SK-N-SH (cell line): ENCODE results near the gene AGAP1. TPM values are rescaled to one million over a fixed set of nuclear protein-coding genes. Genes with fewer than 3 reads are reported as not detected.
A peak's percentile ranks its signal among the peaks of the same experiment; 100 is the strongest.

Experiments used
- CTCF ChIA-PET: fragments of 300-600, 350-600 bp; formaldehyde crosslinking; extraction: SDS; loops from one replicate; lab custom pipeline; 2021; lab: Yijun Ruan, JAX
- POLR2A ChIA-PET: fragments of 350-600 bp; sonication (Branson Sonifier 250); formaldehyde crosslinking; extraction: SDS; loops from one replicate; lab custom pipeline; 2020; ENCODE audit warnings: antibody characterized with exemption, inconsistent platforms; lab: Yijun Ruan, JAX
- DNase-seq: peaks from one replicate; pipeline ENCODE4 v3.0.0; 2012
- H2AFZ ChIP-seq: fragments of 200-600 bp; sonication (generic); 2 replicates; pipeline ENCODE4 v1.8.1; 2016; ENCODE audit warnings: antibody characterized with exemption, mild to moderate bottlenecking, low read depth
- H3F3A ChIP-seq: fragments of 200-600 bp; sonication (generic); replicated peaks from 2 replicates; pipeline ENCODE3; 2016; ENCODE audit warnings: antibody characterized with exemption, mild to moderate bottlenecking; ENCODE audit not compliant: insufficient read depth
- H3K27ac ChIP-seq, 2 experiments: fragments of 200-500 bp in 1 of 2; fragments of 200-600 bp in 1 of 2; sonication (Bioruptor generic) in 1 of 2; sonication (generic), shearing (Covaris generic) in 1 of 2; 2 replicates each; pipeline versions ENCODE4 v1.5.1 to v1.6.1; 2014 to 2016; ENCODE audit warnings: low read depth in 2 of 2, inconsistent platforms in 1 of 2, low read length in 1 of 2, mild to moderate bottlenecking in 1 of 2, mixed read lengths in 1 of 2
- H3K27me3 ChIP-seq: fragments of 200-600 bp; sonication (generic), shearing (Covaris generic); 2 replicates; pipeline ENCODE4 v1.6.1; 2016; ENCODE audit warnings: mixed run types; ENCODE audit not compliant: insufficient read depth
- H3K36me3 ChIP-seq, 2 experiments: fragments of 200-500 bp in 1 of 2; fragments of 200-600 bp in 1 of 2; sonication (Bioruptor generic) in 1 of 2; sonication (generic) in 1 of 2; replicated peaks in 1 of 2; 2 replicates each; pipeline versions ENCODE3 to v1.5.1; 2014 to 2016; ENCODE audit warnings: low read length in 1 of 2, mild to moderate bottlenecking in 1 of 2; ENCODE audit not compliant: insufficient read depth in 2 of 2, control insufficient read depth in 1 of 2
- H3K4me1 ChIP-seq, 2 experiments: fragments of 200-500 bp in 1 of 2; fragments of 200-600 bp in 1 of 2; sonication (Bioruptor generic) in 1 of 2; sonication (generic), shearing (Covaris generic) in 1 of 2; 2 replicates each; pipeline versions ENCODE4 v1.5.1 to v1.6.1; 2014 to 2016; ENCODE audit warnings: low read depth in 1 of 2, low read length in 1 of 2, mixed run types in 1 of 2; ENCODE audit not compliant: insufficient read depth in 2 of 2, control insufficient read depth in 1 of 2
- H3K4me2 ChIP-seq: fragments of 200-600 bp; sonication (generic), shearing (Covaris generic); 2 replicates; pipeline ENCODE4 v1.6.1; 2017; ENCODE audit warnings: mixed run types
- H3K4me3 ChIP-seq, 2 experiments: fragments of 200-500 bp in 1 of 2; fragments of 200-600 bp in 1 of 2; sonication (Bioruptor generic) in 1 of 2; sonication (generic), shearing (Covaris generic) in 1 of 2; 2 replicates each; pipeline versions ENCODE4 v1.5.1 to v1.8.1; 2014 to 2016; ENCODE audit warnings: low read depth in 2 of 2, inconsistent platforms in 1 of 2, low read length in 1 of 2, mild to moderate bottlenecking in 1 of 2, mixed read lengths in 1 of 2, moderate library complexity in 1 of 2
- H3K79me2 ChIP-seq: fragments of 200-600 bp; sonication (generic); 2 replicates; pipeline ENCODE4 v1.8.1; 2017; ENCODE audit warnings: mild to moderate bottlenecking; ENCODE audit not compliant: insufficient read depth
- H3K9ac ChIP-seq: fragments of 200-600 bp; sonication (generic); 2 replicates; pipeline ENCODE4 v1.6.1; 2017; ENCODE audit warnings: mixed run types
- H3K9me2 ChIP-seq: fragments of 200-600 bp; sonication (generic); 2 replicates; pipeline ENCODE4 v1.6.1; 2017; ENCODE audit warnings: mixed run types
- H3K9me3 ChIP-seq: fragments of 200-600 bp; sonication (generic); 2 replicates; pipeline ENCODE4 v1.6.1; 2017; ENCODE audit warnings: mixed run types, mild to moderate bottlenecking, moderate library complexity
- H4K20me1 ChIP-seq: fragments of 200-600 bp; sonication (generic); 2 replicates; pipeline ENCODE4 v1.6.1; 2017; ENCODE audit warnings: mild to moderate bottlenecking, mixed run types; ENCODE audit not compliant: insufficient read depth
- CHD2 ChIP-seq: fragments of 150-350 bp; IDR thresholded peaks from 2 replicates; pipeline ENCODE4 v1.6.1; 2018; ENCODE audit warnings: low read length; ENCODE audit not compliant: partially characterized antibody
- ELF1 ChIP-seq: IDR thresholded peaks from 2 replicates; pipeline ENCODE4 v1.4.0; 2012
- EZH2phosphoT487 ChIP-seq: fragments of 200-600 bp; sonication (generic); IDR thresholded peaks from 2 replicates; pipeline ENCODE4 v1.6.1; 2017; ENCODE audit warnings: low read depth, mixed run types, mild to moderate bottlenecking, antibody characterized with exemption, moderate library complexity, borderline replicate concordance
- FOXJ3 ChIP-seq: sonication (generic); formaldehyde crosslinking; IDR thresholded peaks from 2 replicates; pipeline ENCODE4 v1.5.1; 2020; ENCODE audit warnings: mild to moderate bottlenecking, missing genetic modification reagents
- GATA2 ChIP-seq: sonication (generic); formaldehyde crosslinking; IDR thresholded peaks from 2 replicates; pipeline ENCODE4 v1.5.0; 2020; ENCODE audit warnings: mild to moderate bottlenecking, missing genetic modification reagents
- MXI1 ChIP-seq: IDR thresholded peaks from 2 replicates; pipeline ENCODE4 v1.6.1; 2012; ENCODE audit warnings: mild to moderate bottlenecking, low read depth, low read length, improper control_type of control experiment
- NFIC ChIP-seq: IDR thresholded peaks from 2 replicates; pipeline ENCODE4 v1.4.0; 2012; ENCODE audit warnings: borderline replicate concordance
- NRF1 ChIP-seq: IDR thresholded peaks from 2 replicates; pipeline ENCODE4 v1.6.1; 2012; ENCODE audit warnings: low read depth, mild to moderate bottlenecking, low read length
- RAD21 ChIP-seq: IDR thresholded peaks from 2 replicates; pipeline ENCODE4 v1.6.1; 2012; ENCODE audit warnings: mild to moderate bottlenecking, low read length
- RXRA ChIP-seq: IDR thresholded peaks from 2 replicates; pipeline ENCODE4 v1.4.0; 2012; ENCODE audit warnings: low read depth, mild to moderate bottlenecking, borderline replicate concordance
- TEAD4 ChIP-seq: IDR thresholded peaks from 2 replicates; pipeline ENCODE4 v1.4.0; 2012; ENCODE audit warnings: mild to moderate bottlenecking, borderline replicate concordance; ENCODE audit not compliant: insufficient read depth
- WGBS: methylation state at CpG from one replicate; pipeline ENCODE4 v1.1.6; 2017; ENCODE audit warnings: low lambda C conversion rate; 5-methylcytosine and 5-hydroxymethylcytosine counted together
- polyA plus RNA-seq, 3 experiments: library from polyadenylated mRNA; depleted of rRNA; stranded (reverse); fragments of >200 nt; gene quantifications; 2 replicates each; pipeline ENCODE4 v1.2.3, GENCODE V29; 2012
- TF ChIP-seq, protein P1 (sequence below): IDR thresholded peaks from 2 replicates; pipeline ENCODE4 v1.4.0; 2012; ENCODE audit warnings: low read depth, borderline replicate concordance

Gene AGAP1
- polyA plus RNA-seq, 1 of the 3 experiments (the other 2 are of a cell fraction): 8.8 TPM

- H3K4me1 ChIP-seq: peaks cover 16 to 55% of the 10 kb centered on the region in 2 experiments
- no peak overlapping the region; the same call in 1 of the 2 replicates for H3K4me2 ChIP-seq
- H4K20me1 ChIP-seq: no peaks in the 10 kb centered on the region
These were observed 145.6 kb downstream of the AGAP1 start for GRCh38 chr2:235639428-235639773.

DNA sequence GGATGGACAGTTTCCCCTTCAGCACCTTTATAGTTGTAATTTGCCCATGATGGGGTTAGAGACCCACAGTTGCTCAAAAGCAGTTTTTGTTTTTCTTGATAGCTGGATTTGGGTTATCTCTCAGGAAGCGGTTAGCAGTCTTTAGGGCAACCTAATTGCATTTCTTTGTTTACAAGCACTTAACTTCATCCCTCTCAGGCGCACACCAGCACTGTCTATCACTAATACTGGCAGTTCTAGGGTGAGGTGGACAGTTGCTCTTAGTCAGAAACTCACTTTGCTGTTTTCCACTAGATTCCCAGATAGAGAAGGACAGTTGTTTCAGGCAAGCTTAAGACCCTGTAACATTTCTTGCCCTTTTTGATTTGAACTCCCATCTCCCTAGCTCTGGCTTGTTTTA lies 146.0 kb downstream of the AGAP1 start:
- no peak overlapping the region for H3K4me3 ChIP-seq
- H3K9ac ChIP-seq: no peak overlapping the region
- H3K4me2 ChIP-seq: no peak overlapping the region; the same call in 1 of the 2 replicates
- ChIA-PET CTCF (interaction anchor here (0.8 to 3.6 kb wide), 6 partner anchors 12 to 504 kb away, joined by 3 to 19 read pairs (median 4); no protein-coding TSS in a partner anchor), POLR2A (interaction anchor here (0.9 to 1.9 kb wide), 3 partner anchors 22 to 44 kb away, joined by 3 to 6 read pairs (median 5); no protein-coding TSS in a partner anchor)
- peaks cover 3% of the 10 kb centered on the region for H3F3A ChIP-seq
- H3K27ac ChIP-seq: peak overlapping the region; percentile 27 to 87; a peak in 3 of 4 replicates
- no peaks in the 10 kb centered on the region for H4K20me1 ChIP-seq
- H3K79me2 ChIP-seq: peaks cover 5% of the 10 kb centered on the region; the same call in 1 of the 2 replicates
- WGBS: 73% methylated on average over 2 of the region's 2 CpGs
- no peaks in the 10 kb centered on the region for H3K27me3 ChIP-seq
- peak; percentile 29 for DNase-seq
- no peaks in the 10 kb centered on the region for H3K9me3 ChIP-seq
- peaks cover 16 to 56% of the 10 kb centered on the region in 2 experiments for H3K4me1 ChIP-seq
- TF ChIP-seq EZH2phosphoT487 (no peak), GATA2 (CRISPR knock-in tag) (peak; percentile 65)
- TF ChIP-seq, all 33 proteins: peak for 1
- H3K36me3 ChIP-seq: no peaks in the 10 kb centered on the region
- H2AFZ ChIP-seq: no peak overlapping the region; the same call in 1 of the 2 replicates
- no peaks in the 10 kb centered on the region for H3K9me2 ChIP-seq

More at GRCh38 chr2:235639428-235639773, 145.6 kb downstream of the AGAP1 start:
- Histone ChIP-seq H2AFZ (no peak overlapping the region; the same call in 1 of the 2 replicates), H3K9ac (no peak overlapping the region), H3K9me2 (no peaks in the 10 kb centered on the region), H3K9me3 (no peaks in the 10 kb centered on the region), H3K79me2 (peaks cover 5% of the 10 kb centered on the region; the same call in 1 of the 2 replicates), H3K27ac (peak overlapping the region; percentile 27 to 87; a peak in 3 of 4 replicates), H3K27me3 (no peaks in the 10 kb centered on the region), H3F3A (peaks cover 3% of the 10 kb centered on the region), H3K4me3 (no peak overlapping the region), H3K36me3 (no peaks in the 10 kb centered on the region)
- CTCF ChIA-PET: interaction anchor here (0.7 to 3.6 kb wide), 13 partner anchors 12 to 504 kb away, joined by 3 to 20 read pairs (median 3); no protein-coding TSS in a partner anchor
- DNase-seq: peak; percentile 73
- TF ChIP-seq MXI1 (0 out of 2 replicates have a peak, but pooled peaks have one; percentile 34), CHD2 (peak; percentile 30), RAD21 (0 out of 2 replicates have a peak, but pooled peaks have one; percentile 12), NFIC (no peak)
- POLR2A ChIA-PET: interaction anchor here (0.9 to 1.9 kb wide), 3 partner anchors 22 to 44 kb away, joined by 3 to 6 read pairs (median 5); no protein-coding TSS in a partner anchor
- WGBS: 59% methylated on average over 8 of the region's 8 CpGs

DNA sequence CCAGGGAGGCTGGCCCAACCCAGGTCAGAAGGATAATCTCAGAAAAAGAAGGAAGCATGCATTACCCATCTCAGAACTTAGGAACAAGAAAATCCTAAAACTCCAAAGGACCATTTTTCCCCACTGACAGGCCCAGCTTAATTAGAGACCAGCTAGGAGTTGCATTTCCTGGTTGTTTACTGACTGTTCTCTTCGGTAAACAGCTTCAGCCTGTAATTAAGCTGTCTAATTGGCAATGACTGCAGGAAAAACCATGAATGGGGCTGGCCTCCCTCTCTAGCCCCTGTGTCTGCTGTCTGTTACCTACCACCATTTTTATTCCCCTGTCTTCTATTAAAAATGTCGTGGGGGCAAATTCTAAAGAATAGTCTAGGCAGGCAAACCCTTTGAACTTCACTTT lies 146.5 kb downstream of the AGAP1 start:
- TF ChIP-seq FOXJ3 (no peak), ELF1 (no peak), RAD21 (no peak), EZH2phosphoT487 (no peak), RXRA (no peak), NRF1 (no peak), TEAD4 (no peak), GATA2 (CRISPR knock-in tag) (no peak)
- TF ChIP-seq, protein P1, sequence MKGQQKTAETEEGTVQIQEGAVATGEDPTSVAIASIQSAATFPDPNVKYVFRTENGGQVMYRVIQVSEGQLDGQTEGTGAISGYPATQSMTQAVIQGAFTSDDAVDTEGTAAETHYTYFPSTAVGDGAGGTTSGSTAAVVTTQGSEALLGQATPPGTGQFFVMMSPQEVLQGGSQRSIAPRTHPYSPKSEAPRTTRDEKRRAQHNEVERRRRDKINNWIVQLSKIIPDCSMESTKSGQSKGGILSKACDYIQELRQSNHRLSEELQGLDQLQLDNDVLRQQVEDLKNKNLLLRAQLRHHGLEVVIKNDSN: no peak
- TF ChIP-seq, all 33 proteins: peak for 0
- H3K4me3 ChIP-seq: no peak overlapping the region
- no peaks in the 10 kb centered on the region for H3K9me3 ChIP-seq
- H3F3A ChIP-seq: peaks cover 3% of the 10 kb centered on the region
- ChIA-PET POLR2A (interaction anchor here (1.0 to 1.9 kb wide), 2 partner anchors 21 to 23 kb away, joined by 5 to 6 read pairs; no protein-coding TSS in a partner anchor), CTCF (interaction anchor here (0.8 to 3.6 kb wide), 3 partner anchors 25 to 45 kb away, joined by 3 to 19 read pairs (median 4); no protein-coding TSS in a partner anchor)
- H3K4me1 ChIP-seq: peaks cover 16 to 54% of the 10 kb centered on the region in 2 experiments
- H3K9me2 ChIP-seq: no peaks in the 10 kb centered on the region
- no peaks in the 10 kb centered on the region for H3K27me3 ChIP-seq
- no peak overlapping the region for H3K4me2 ChIP-seq
- H3K27ac ChIP-seq: peak overlapping the region; percentile 27 to 87; a peak in 3 of 4 replicates
- 78% methylated on average over 2 of the region's 2 CpGs for WGBS
- DNase-seq: no peak
- H2AFZ ChIP-seq: no peak overlapping the region
- no peak overlapping the region for H3K9ac ChIP-seq
- no peaks in the 10 kb centered on the region for H4K20me1 ChIP-seq
- peaks cover 5% of the 10 kb centered on the region; the same call in 1 of the 2 replicates for H3K79me2 ChIP-seq
- no peaks in the 10 kb centered on the region for H3K36me3 ChIP-seq
